PC-3 (cell line): ENCODE results near the gene ANKRD34B. TPM values are rescaled to one million over a fixed set of nuclear protein-coding genes. Genes with fewer than 3 reads are reported as not detected.

Experiments used
- ATAC-seq: fragments of 200-7000 bp; cut with Tn5 transposase; 2 replicates; pipeline ENCODE4 v1.9.1; 2020; ENCODE audit warnings: mild to moderate bottlenecking, moderate library complexity
- BruUV-seq: library from RNA; stranded (reverse); fragments of 400-500 nt; replicated peaks from 2 replicates; lab custom pipeline; 2021; lab: Mats Ljungman, UMichigan
- CTCF ChIA-PET: fragments of 300-600 bp; sonication (Branson Sonifier 250); formaldehyde crosslinking; loops from one replicate; lab custom pipeline; 2022; ENCODE audit warnings: antibody characterized with exemption; lab: Charles Lee
- POLR2A ChIA-PET: fragments of 300-600 bp; sonication (Branson Sonifier 250); formaldehyde crosslinking; loops from one replicate; lab custom pipeline; 2022; ENCODE audit warnings: antibody characterized with exemption; ENCODE audit not compliant: unreplicated experiment; lab: Charles Lee
- DNase-seq: peaks from one replicate; pipeline ENCODE4 v3.0.0-alpha.2; 2015
- H2AFZ ChIP-seq: fragments of 300-600 bp; sonication (generic); 2 replicates; pipeline ENCODE4 v1.6.0; 2016; ENCODE audit warnings: antibody characterized with exemption, low read length
- H3F3A ChIP-seq: fragments of 300-600 bp; sonication (generic); one replicate; pipeline ENCODE4 v1.6.0; 2017; ENCODE audit warnings: antibody characterized with exemption, low read length, control low read depth, mild to moderate bottlenecking; ENCODE audit not compliant: unreplicated experiment
- H3K27ac ChIP-seq: fragments of 300-600 bp; sonication (generic); 2 replicates; pipeline ENCODE4 v1.5.1; 2016; ENCODE audit warnings: mild to moderate bottlenecking, low read length
- H3K27me3 ChIP-seq: fragments of 300-600 bp; sonication (generic); 2 replicates; pipeline ENCODE4 v1.6.1; 2016; ENCODE audit warnings: low read length, mixed read lengths
- H3K36me3 ChIP-seq: fragments of 300-600 bp; sonication (generic); 2 replicates; pipeline ENCODE4 v1.6.1; 2016; ENCODE audit warnings: low read depth, mixed run types, low read length, mixed read lengths
- H3K4me1 ChIP-seq: fragments of 300-600 bp; sonication (generic); 2 replicates; pipeline ENCODE4 v1.5.1; 2016; ENCODE audit warnings: low read length; ENCODE audit not compliant: insufficient read depth
- H3K4me2 ChIP-seq: fragments of 300-600 bp; sonication (generic); 2 replicates; pipeline ENCODE4 v1.6.0; 2016; ENCODE audit warnings: low read length
- H3K4me3 ChIP-seq: fragments of 300-600 bp; sonication (generic); 2 replicates; pipeline ENCODE4 v1.5.1; 2016; ENCODE audit warnings: mild to moderate bottlenecking, low read length, mixed read lengths
- H3K79me2 ChIP-seq: fragments of 300-600 bp; sonication (generic); 2 replicates; pipeline ENCODE4 v1.6.1; 2017; ENCODE audit warnings: low read length, mixed read lengths
- H3K9ac ChIP-seq: fragments of 300-600 bp; sonication (generic); 2 replicates; pipeline ENCODE4 v1.6.0; 2016; ENCODE audit warnings: mild to moderate bottlenecking, low read length
- H3K9me2 ChIP-seq: fragments of 300-600 bp; sonication (generic); replicated peaks from 2 replicates; pipeline ENCODE4 v1.6.1; 2016; ENCODE audit warnings: mixed run types, low read length, mixed read lengths
- H3K9me3 ChIP-seq: fragments of 300-600 bp; sonication (generic); 2 replicates; pipeline ENCODE4 v1.6.1; 2016; ENCODE audit warnings: low read length, mixed read lengths
- H4K20me1 ChIP-seq: fragments of 300-600 bp; sonication (generic); 2 replicates; pipeline ENCODE4 v1.6.1; 2016; ENCODE audit warnings: low read length, mixed read lengths
- CTCF ChIP-seq: fragments of 300-600 bp; sonication (generic); conservative IDR thresholded peaks from 2 replicates; pipeline ENCODE4 v1.5.1; 2017; ENCODE audit warnings: antibody characterized with exemption, low read depth, mild to moderate bottlenecking, low read length
- EZH2 ChIP-seq: fragments of 300-600 bp; sonication (generic); IDR thresholded peaks from one replicate; pipeline ENCODE4 v1.6.1; 2017; ENCODE audit warnings: antibody characterized with exemption, mild to moderate bottlenecking, low read length; ENCODE audit not compliant: unreplicated experiment
- EZH2phosphoT487 ChIP-seq: fragments of 300-600 bp; sonication (generic); IDR thresholded peaks from 2 replicates; pipeline ENCODE4 v1.6.1; 2018; ENCODE audit warnings: mild to moderate bottlenecking, antibody characterized with exemption, low read length, borderline replicate concordance
- intact Hi-C: fragments of 100-400 bp; cut with micrococcal nuclease; formaldehyde crosslinking; loops from 2 replicates; pipeline ENCODE4 v1.9.0; 2023
- total RNA-seq: library from RNA; depleted of rRNA; stranded (reverse); fragments of >200 nt; gene quantifications from 2 replicates; pipeline ENCODE4 v1.2.3, GENCODE V29; 2014; rRNA removed

Gene ANKRD34B
- total RNA-seq, 1 experiment from 2014 or later, result not detected

- ChIA-PET CTCF (no interaction called here), POLR2A (no interaction called here)
- Histone ChIP-seq H3K79me2 (no peaks in the 10 kb centered on the region), H3F3A (no peaks in the 10 kb centered on the region), H3K27me3 (no peaks in the 10 kb centered on the region), H3K4me1 (no peaks in the 10 kb centered on the region), H4K20me1 (no peaks in the 10 kb centered on the region), H3K4me3 (no peak overlapping the region), H3K4me2 (no peak overlapping the region), H2AFZ (no peak overlapping the region), H3K36me3 (no peaks in the 10 kb centered on the region), H3K27ac (no peak overlapping the region), H3K9me3 (no peaks in the 10 kb centered on the region), H3K9me2 (no peaks in the 10 kb centered on the region), H3K9ac (no peak overlapping the region)
- DNase-seq (no peak), ATAC-seq (no peak)
- BruUV-seq, result no TSS peak
- no peak for TF ChIP-seq CTCF
- no peak for TF ChIP-seq EZH2
- TF ChIP-seq EZH2phosphoT487, result no peak
- intact Hi-C loops, result no loop called here
Measured at GRCh38 chr5:80508844-80509243, 61.2 kb downstream of the ANKRD34B start.

- H3K9me3 ChIP-seq, result no peaks in the 10 kb centered on the region
- H3K4me2 ChIP-seq, result no peak overlapping the region
- H3K4me1 ChIP-seq, result no peaks in the 10 kb centered on the region
- no peaks in the 10 kb centered on the region for H3K9me2 ChIP-seq
- no peaks in the 10 kb centered on the region for H3K79me2 ChIP-seq
- H3K27ac ChIP-seq, result no peak overlapping the region
- no TSS peak for BruUV-seq
- no peak overlapping the region for H3K4me3 ChIP-seq
- H3K27me3 ChIP-seq, result no peaks in the 10 kb centered on the region
- POLR2A ChIA-PET, result no interaction called here
- intact Hi-C loops, result no loop called here
- no peaks in the 10 kb centered on the region for H4K20me1 ChIP-seq
- H3F3A ChIP-seq, result no peaks in the 10 kb centered on the region
- no peak overlapping the region for H3K9ac ChIP-seq
- CTCF ChIA-PET, result no interaction called here
- TF ChIP-seq CTCF, result no peak
- no peak for TF ChIP-seq EZH2
- TF ChIP-seq EZH2phosphoT487, result no peak
- H2AFZ ChIP-seq, result no peak overlapping the region
- ATAC-seq (no peak), DNase-seq (no peak)
- no peaks in the 10 kb centered on the region for H3K36me3 ChIP-seq
Measured at GRCh38 chr5:80507663-80508062, 62.4 kb downstream of the ANKRD34B start.

Other genes starting within 250 kb of the ANKRD34B start
- 7.3 and 9.7 TPM in 2 replicates for gene ZFYVE16, start 162.2 kb downstream of the ANKRD34B start, total RNA-seq
- 1.7 and 2.3 TPM in 2 replicates for gene FAM151B, start 82.2 kb downstream of the ANKRD34B start, total RNA-seq
- 9.0 TPM in 2 replicates for gene MSH3, start 84.4 kb upstream of the ANKRD34B start, total RNA-seq
- 21.4 and 22.0 TPM in 2 replicates for gene DHFR, start 84.7 kb upstream of the ANKRD34B start, total RNA-seq